Germinal center (tissue), 1 donor: Measurements from ENCODE around the gene C11orf68.
A peak's percentile ranks its signal among the peaks of the same experiment; 100 is the strongest.

Experiments used
- DNase-seq: peaks from one replicate; pipeline ENCODE4 v3.0.0; 2012; ENCODE audit warnings: mixed read lengths, low spot score

C11orf68 gene

DNA sequence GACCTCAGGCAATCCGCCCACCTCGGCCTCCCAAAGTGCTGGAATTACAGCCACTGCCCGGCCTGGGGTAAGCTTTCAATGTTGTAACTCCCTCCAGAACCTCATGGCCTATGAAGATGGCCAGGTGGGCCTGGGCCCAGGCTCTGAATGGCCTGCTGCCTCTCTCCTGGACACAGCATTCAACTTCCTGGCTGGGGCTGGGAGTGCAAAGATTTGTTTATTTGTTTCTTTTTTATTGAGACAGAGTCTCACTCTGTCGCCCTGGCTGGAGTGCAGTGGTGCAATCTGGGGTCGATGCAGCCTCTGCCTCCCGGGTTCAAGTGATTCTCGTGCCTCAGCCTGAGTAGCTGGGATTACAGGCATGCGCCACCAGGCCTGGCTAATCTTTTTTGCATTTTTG lies 25.9 kb upstream of the C11orf68 start:
- no peak for DNase-seq

GRCh38 chr11:65944191-65944590 lies 25.3 kb upstream of the C11orf68 start:
- DNase-seq: no peak

GRCh38 chr11:65942531-65942930 lies 23.7 kb upstream of the C11orf68 start:
- no peak for DNase-seq

DNA sequence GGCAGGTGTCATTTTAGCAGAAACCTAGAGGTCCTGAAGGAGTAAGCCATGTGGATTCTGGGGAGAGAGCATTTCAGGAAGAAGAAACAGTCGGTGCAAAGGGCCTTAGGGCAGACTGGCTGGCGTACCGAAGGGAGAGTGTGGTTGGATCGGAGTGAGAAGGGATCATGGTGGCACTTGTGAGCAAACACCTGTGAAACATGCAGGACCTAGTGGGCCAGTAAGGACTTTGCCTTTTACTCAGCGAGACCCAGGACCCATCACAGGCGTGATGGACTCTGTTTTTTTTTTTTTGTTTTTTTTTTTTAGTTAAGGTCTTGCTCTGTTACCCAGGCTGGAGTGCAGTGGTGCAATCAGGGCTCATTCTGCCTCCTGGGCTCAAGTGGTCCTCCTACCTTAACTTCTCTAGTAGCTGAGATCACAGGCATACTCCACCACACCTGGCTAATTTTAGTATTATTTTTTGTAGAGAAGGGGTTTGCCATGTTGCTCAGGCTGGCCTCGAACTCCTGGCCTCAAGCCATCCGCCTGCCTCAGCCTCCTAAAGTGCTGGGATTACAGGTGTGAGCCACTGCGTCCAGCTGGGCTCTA lies 23.0 kb upstream of the C11orf68 start:
- no peak for DNase-seq

DNA sequence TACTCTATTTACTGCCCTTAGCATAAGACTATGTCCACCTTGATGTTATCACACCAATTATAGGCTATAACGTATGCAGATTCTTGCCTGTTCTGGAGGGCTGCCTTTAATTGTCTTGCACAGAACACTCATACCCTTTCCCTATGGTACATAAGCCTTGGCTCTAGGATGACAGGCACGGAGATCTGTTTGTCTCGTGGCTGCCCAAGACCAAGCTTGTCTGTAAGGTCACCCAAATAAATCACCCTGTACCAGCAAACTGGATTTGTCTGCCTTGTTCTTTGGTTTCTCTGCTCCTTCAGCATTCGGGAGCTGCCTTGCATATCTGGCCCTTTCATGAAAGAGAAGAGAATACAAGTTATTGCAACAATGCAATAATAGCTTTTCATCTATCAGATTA lies 18.9 kb upstream of the C11orf68 start:
- no peak for DNase-seq

DNA sequence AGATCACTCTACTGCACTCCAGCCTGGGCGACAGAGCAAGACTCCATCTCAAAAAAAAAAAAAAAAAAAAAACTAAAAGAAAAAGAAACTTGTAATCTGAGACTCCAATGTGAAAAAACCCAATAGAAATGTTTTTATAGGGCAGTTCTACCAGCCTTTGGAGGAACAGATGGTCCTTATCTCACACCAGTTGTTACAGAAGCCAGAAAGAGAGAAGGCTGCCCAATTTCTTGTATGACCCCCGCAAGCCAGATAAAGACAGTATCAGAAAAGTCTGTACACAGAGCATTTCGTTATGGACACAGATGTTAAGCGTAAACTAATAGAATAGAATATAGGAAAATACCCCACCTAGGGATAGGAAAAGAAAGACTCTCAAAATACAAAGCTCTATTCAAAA lies 15.2 kb upstream of the C11orf68 start:
- DNase-seq: no peak

- DNase-seq: no peak
Observed at GRCh38 chr11:65932558-65932919, 13.7 kb upstream of the C11orf68 start.

DNA sequence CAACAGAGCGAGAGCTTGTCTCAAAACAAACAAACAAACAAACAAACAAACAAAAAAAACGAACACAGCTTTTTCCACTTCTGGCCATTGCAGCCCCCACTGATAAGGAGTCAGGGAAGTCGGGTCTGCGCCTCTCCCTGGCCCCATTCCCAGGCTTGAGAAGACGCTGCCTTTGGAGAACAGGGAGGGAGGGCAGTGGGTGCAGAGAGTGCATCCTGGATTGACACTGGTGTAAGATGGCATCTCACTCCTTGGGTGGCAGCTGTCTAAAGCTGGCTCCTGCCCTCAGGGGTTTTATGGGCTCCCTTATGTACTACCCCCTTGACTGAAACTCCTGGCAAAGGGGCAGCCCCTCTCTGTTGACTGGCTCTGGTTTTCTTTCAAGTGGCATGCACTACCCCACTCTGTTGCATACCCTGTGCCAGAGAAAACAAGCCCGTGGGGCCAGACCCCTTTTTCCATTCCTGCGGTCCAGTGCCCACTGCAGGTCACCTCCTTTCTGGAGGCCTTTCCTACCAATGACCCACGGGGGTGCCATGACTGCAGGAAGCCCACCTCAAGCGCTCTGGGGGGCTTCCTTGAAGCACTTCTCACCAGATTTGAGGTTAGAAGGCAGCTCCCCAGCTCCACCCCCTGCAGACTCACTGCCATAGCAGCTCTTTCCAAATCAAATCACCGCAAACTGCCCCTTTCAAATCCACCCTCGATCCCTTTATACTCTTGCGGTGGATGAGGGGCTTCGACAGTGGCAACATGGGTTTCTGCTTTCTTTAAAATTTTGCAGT lies 13.1 kb upstream of the C11orf68 start:
- DNase-seq: no peak

DNA sequence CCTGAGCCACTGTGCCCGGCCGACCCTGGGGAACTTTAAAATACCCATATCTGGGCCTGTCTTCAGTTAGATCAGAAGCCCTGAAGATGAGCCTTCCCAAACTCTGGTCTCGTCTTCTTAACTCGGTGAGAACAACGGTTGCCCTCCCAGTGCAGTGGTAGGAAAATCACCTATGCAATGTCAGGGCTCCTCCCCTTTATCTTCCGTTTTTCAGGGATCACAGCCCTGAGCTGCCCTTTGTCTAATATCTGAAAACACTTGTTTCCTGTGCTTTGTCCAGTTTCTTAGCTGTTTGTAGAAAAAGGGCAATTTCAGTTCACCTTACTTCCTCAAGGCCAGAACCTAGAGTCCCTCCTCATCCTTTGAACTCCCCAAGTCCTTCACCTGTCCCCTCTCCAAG lies 9.8 kb upstream of the C11orf68 start:
- no peak for DNase-seq

GRCh38 chr11:65927904-65928397 lies 9.1 kb upstream of the C11orf68 start:
- peak; percentile 89 for DNase-seq

GRCh38 chr11:65925397-65925796 lies 6.5 kb upstream of the C11orf68 start:
- no peak for DNase-seq

DNA sequence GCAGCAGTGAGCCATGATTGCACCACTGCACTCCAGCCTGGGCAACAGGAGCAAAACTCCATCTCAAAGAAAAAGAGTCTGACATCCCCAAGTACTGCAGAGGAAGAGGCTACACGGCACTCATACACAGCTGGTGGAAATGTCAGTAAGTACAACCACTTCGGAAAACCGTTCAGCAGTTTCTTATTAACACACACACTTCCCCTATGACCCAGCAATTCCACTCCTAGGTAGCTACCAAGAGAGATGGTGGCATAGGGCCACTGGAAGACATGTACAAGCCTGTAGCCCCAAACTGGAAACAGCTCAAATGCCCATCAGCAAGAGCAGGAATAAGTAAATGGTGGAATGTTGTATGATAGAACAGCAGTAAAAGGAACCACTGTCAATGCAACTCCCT lies 3.7 kb upstream of the C11orf68 start:
- DNase-seq: no peak

DNA sequence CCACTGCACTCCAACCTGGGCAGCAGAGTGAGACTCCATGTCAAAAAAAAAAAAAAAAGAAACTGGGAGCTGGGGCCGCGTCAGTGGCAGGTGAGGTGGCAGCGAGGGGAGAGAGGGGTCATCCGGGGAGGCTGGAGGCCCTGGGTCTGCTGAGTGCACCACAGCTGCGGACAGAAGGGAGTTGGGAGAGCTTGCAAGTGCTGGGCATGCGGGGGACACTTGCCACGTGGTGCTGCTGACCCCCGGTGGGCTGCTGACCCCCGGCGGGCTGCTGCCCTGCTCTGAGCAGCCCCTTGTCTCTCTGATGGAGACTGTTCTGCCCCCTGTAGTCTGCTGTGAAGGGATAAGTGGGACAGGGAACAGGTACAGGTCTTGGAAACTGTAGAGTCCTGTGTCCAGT lies 3.0 kb upstream of the C11orf68 start:
- DNase-seq: no peak

DNA sequence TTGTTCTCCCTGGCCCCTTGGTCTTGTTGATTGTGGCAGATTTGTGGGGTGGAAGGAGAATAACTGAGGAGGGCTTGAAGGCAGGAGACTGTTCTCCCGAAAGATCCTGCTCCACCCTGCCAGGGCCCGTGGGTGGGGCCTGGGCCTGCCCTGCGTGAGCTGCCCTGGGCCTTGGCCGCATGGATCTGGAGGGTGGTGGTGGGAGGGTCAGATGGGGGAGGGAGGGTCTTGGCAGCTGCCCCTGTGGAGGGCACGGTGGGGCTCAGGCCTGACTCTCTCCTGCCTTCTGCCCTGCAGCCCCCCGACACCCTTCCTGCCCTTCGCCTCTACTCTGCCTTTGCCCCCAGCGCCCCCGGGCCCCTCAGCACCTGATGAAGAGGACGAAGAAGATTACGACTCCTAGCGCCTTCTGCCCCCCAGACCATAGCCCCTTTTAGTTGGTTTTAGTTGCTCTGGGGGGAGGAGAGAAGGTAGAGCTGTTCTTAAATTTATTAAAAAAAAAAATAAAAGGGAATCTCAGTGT lies 2.2 kb upstream of the C11orf68 start:
- DNase-seq: no peak

GRCh38 chr11:65920372-65920802 lies 1.5 kb upstream of the C11orf68 start:
- DNase-seq: no peak

- peak; percentile 65 for DNase-seq
Observed at GRCh38 chr11:65919573-65920371, 910 bp upstream of the C11orf68 start.

DNA sequence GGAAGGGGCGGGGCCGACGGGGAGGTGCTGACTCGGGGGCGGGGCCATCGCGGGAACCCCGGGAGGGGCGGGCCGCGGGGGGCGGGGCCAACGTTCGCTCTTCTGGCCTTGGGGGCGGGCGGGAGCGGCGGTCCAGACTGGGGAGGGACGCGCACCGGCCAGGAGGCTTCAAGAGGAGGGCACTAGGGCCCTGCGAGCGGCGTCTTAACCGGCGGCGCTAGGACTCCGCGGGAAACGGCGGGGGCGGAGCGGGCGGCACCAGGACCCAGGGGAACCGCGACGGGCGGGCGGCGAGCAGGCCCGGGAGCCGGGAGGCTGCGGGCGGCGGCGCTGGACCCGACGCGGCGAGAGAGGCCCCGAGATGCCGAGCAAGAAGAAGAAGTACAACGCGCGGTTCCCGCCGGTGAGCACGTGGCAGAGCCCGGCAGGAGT lies 295 bp upstream of the C11orf68 start, which contains the start of gene DRAP1:
Gene DRAP1 (plus strand): TSS at position 286 of the 432 bp plus-strand sequence. CDS start 76 bp downstream, at position 362.
- DNase-seq: peak; percentile 99

GRCh38 chr11:65917434-65918210 lies 1.2 kb downstream of the C11orf68 start:
- no peak for DNase-seq

GRCh38 chr11:65917077-65917433 lies 1.8 kb downstream of the C11orf68 start:
- DNase-seq: no peak

DNA sequence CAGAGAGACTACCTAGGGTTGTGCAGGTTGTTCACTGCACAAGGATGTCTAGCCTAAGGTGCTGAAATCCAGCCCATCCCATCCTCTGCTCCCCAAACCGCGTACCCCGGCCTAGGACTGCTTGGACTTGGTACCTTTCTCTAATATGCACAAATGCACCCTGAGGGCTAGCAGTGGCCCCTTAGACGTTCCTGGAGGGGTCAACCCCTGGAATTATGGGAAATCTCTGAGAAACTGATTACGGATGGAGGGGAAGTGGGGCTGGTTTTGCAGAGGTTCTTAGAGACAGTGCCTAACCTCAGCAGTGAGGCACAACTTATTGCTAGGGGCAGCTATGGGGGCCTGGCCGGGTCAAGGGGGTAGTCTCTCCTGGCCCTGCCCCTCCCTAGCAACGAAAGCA lies 2.5 kb downstream of the C11orf68 start:
- no peak for DNase-seq

DNA sequence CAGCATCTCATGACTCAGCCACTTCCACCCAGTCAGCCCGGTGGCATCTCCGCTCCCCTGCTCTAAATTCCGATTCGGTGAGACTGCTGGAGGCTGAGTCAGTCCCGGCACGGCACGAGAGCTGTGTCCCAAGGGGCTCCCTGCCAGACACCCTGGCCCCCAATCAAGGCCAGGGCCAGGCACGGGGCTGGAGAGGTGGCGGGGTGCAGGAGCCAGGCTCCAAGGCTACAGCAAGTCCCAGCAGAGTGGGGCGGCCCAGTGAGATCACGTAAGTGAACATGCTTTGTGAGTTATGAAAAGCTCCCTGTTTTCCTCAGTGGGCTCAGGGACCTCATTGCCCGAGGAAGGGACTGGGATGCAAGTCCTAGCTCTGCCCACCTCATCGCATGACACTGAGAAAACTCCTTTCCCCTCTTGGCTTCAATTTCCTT lies 3.0 kb downstream of the C11orf68 start:
- no peak for DNase-seq
